Activated CD4-positive, alpha-beta T cell treated with anti-CD3 and anti-CD28 coated beads, Interleukin-2, amount 10 ng/mL, durations not matched to agents 7 days and 5 days (primary cell): ENCODE measurements around the gene DACH1. TPM values are rescaled to one million over a fixed set of nuclear protein-coding genes. Genes with fewer than 3 reads are reported as not detected.

Experiments
- CTCF ChIA-PET: fragments of 350-600 bp; sonication (Branson Sonifier 250); formaldehyde crosslinking; loops from one replicate; lab custom pipeline; 2021; ENCODE audit warnings: antibody characterized with exemption; lab: Charles Lee
- POLR2A ChIA-PET: fragments of 350-600 bp; sonication (Branson Sonifier 250); formaldehyde crosslinking; loops from one replicate; lab custom pipeline; 2021; ENCODE audit warnings: antibody characterized with exemption; lab: Charles Lee
- DNase-seq: peaks from one replicate; pipeline ENCODE4 v3.0.0-alpha.2; 2020
- H3K27ac Mint-ChIP-seq: one replicate; pipeline ENCODE4 v1.8.0; 2021; ENCODE audit warnings: mild to moderate bottlenecking, moderate library complexity, mixed read lengths
- H3K27me3 Mint-ChIP-seq: one replicate; pipeline ENCODE4 v1.8.0; 2021; ENCODE audit warnings: mixed read lengths
- H3K36me3 Mint-ChIP-seq: one replicate; pipeline ENCODE4 v1.8.0; 2021; ENCODE audit warnings: low read depth, mixed read lengths
- H3K4me1 Mint-ChIP-seq: one replicate; pipeline ENCODE4 v1.8.0; 2021; ENCODE audit warnings: mixed read lengths
- H3K4me3 Mint-ChIP-seq: one replicate; pipeline ENCODE4 v1.8.0; 2021; ENCODE audit warnings: mild to moderate bottlenecking, moderate library complexity, mixed read lengths
- H3K9me3 Mint-ChIP-seq: one replicate; pipeline ENCODE4 v1.8.0; 2021; ENCODE audit warnings: mixed read lengths
- total RNA-seq, 2 experiments: library from RNA; stranded (reverse); gene quantifications; one replicate each; pipeline ENCODE4 v1.2.3, GENCODE V29; 2021

The DACH1 gene
- total RNA-seq, 2 experiments from 2014 or later, result not detected

DNA sequence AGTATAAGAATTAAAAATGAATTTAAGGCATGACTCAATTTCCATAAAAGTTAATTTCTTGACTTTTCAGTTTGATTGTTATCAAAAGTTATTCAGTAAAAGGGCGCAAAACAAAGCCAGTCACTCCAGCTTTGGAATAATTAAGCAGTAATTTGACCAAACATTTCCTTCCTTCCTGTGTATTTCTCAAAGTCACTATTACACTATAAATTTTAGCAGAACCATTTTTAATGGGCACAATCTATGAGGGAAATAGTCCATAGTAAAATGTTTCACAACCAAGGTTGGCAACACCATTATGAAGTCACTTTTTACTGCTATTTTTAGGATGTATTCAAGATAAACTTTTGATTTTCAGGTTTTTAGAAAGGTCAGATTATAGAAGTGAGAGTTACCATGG, 91.0 kb downstream of the DACH1 start:
- POLR2A ChIA-PET, result no interaction called here
- no peak for DNase-seq
- Mint-ChIP-seq H3K4me1 (no peaks in the 10 kb centered on the region), H3K27ac (no peak overlapping the region), H3K9me3 (no peaks in the 10 kb centered on the region), H3K27me3 (no peaks in the 10 kb centered on the region), H3K4me3 (no peak overlapping the region), H3K36me3 (no peaks in the 10 kb centered on the region)
- CTCF ChIA-PET, result no interaction called here

- Mint-ChIP-seq H3K27ac (no peak overlapping the region), H3K27me3 (no peaks in the 10 kb centered on the region), H3K36me3 (no peaks in the 10 kb centered on the region), H3K4me1 (no peaks in the 10 kb centered on the region), H3K4me3 (no peak overlapping the region), H3K9me3 (no peaks in the 10 kb centered on the region)
- ChIA-PET CTCF (no interaction called here), POLR2A (no interaction called here)
- no peak for DNase-seq
Observed at GRCh38 chr13:71774863-71775262, 92.1 kb downstream of the DACH1 start.

DNA sequence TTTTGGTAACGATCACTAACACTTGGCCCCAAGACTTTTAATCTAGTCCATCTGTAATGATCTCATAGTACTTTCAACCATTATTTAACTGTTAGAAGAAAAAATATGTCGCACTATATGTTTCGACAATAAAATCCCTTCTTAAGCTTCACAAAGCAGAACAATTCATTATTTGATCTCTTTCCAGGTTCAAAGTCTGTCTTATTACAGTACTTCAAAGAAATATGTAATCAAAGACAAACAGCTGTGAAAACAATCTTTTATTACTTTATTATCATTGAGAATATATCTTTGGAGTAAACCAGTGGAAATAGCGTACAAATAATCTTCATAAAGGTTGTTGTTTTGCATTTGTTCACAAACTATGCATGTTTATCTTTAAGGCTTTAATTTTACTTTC, 93.5 kb downstream of the DACH1 start:
- CTCF ChIA-PET, result no interaction called here
- Mint-ChIP-seq H3K4me1 (no peaks in the 10 kb centered on the region), H3K27me3 (no peaks in the 10 kb centered on the region), H3K4me3 (no peak overlapping the region), H3K27ac (no peak overlapping the region), H3K9me3 (no peaks in the 10 kb centered on the region), H3K36me3 (no peaks in the 10 kb centered on the region)
- POLR2A ChIA-PET, result no interaction called here
- DNase-seq, result no peak

DNA sequence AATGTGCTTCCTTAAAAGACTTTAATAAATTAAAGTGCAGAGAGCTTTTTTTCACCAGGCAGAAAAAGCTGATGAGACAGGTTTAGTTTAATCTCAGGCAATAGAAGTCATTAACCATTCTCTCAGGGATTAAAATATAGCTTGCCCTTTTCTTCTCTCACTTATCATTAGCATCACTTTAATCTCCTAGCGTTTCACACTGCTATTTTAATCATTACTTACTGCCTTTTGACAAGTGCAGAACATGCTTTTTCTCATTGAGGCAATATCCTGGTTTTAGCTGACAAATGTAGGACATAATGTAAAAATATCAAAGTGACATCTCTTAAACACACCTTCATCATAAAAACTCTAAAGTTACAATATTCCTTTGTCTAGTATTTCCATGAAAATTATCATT, 94.6 kb downstream of the DACH1 start:
- Mint-ChIP-seq H3K36me3 (no peaks in the 10 kb centered on the region), H3K27me3 (no peaks in the 10 kb centered on the region), H3K9me3 (no peaks in the 10 kb centered on the region), H3K4me1 (no peaks in the 10 kb centered on the region), H3K27ac (no peak overlapping the region), H3K4me3 (no peak overlapping the region)
- POLR2A ChIA-PET, result no interaction called here
- DNase-seq, result no peak
- CTCF ChIA-PET, result no interaction called here

- no peak for DNase-seq
- no peak overlapping the region for H3K4me3 Mint-ChIP-seq
- ChIA-PET CTCF (no interaction called here), POLR2A (no interaction called here)
- no peaks in the 10 kb centered on the region for H3K9me3 Mint-ChIP-seq
- H3K36me3 Mint-ChIP-seq, result no peaks in the 10 kb centered on the region
- H3K27me3 Mint-ChIP-seq, result no peaks in the 10 kb centered on the region
- H3K27ac Mint-ChIP-seq, result no peak overlapping the region
- no peaks in the 10 kb centered on the region for H3K4me1 Mint-ChIP-seq
Observed at GRCh38 chr13:71771144-71771543, 95.9 kb downstream of the DACH1 start.

GRCh38 chr13:71770710-71771109, 96.3 kb downstream of the DACH1 start:
- Mint-ChIP-seq H3K4me1 (no peaks in the 10 kb centered on the region), H3K9me3 (no peaks in the 10 kb centered on the region), H3K27me3 (no peaks in the 10 kb centered on the region), H3K36me3 (no peaks in the 10 kb centered on the region), H3K4me3 (no peak overlapping the region), H3K27ac (no peak overlapping the region)
- DNase-seq, result no peak
- ChIA-PET POLR2A (no interaction called here), CTCF (no interaction called here)

DNA sequence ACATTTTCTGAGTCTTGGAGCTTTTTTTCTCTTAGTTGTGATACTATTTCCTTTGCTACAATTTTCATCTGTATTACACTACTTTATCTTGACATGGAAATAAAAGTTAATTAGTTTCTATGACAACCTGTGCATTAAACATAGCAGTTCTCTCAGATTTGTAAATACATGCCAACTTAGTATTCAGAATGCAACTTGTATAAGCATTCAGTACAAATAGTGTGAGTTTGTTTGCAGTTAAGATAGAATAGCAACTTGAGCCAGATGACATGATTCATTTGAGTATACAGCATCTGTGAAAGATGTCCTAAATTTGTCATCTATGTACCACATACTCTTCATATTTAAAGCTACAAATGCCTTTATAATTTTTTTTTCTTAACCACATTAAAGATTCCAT, 98.1 kb downstream of the DACH1 start:
- Mint-ChIP-seq H3K27me3 (no peaks in the 10 kb centered on the region), H3K36me3 (no peaks in the 10 kb centered on the region), H3K27ac (no peak overlapping the region), H3K9me3 (no peaks in the 10 kb centered on the region), H3K4me1 (no peaks in the 10 kb centered on the region), H3K4me3 (no peak overlapping the region)
- POLR2A ChIA-PET, result no interaction called here
- no peak for DNase-seq
- CTCF ChIA-PET, result no interaction called here

GRCh38 chr13:71759651-71760511, 107.1 kb downstream of the DACH1 start:
- Mint-ChIP-seq H3K36me3 (no peaks in the 10 kb centered on the region), H3K4me3 (no peak overlapping the region), H3K9me3 (no peaks in the 10 kb centered on the region), H3K4me1 (no peaks in the 10 kb centered on the region), H3K27ac (no peak overlapping the region), H3K27me3 (no peaks in the 10 kb centered on the region)
- CTCF ChIA-PET, result no interaction called here
- DNase-seq, result no peak
- POLR2A ChIA-PET, result no interaction called here

DNA sequence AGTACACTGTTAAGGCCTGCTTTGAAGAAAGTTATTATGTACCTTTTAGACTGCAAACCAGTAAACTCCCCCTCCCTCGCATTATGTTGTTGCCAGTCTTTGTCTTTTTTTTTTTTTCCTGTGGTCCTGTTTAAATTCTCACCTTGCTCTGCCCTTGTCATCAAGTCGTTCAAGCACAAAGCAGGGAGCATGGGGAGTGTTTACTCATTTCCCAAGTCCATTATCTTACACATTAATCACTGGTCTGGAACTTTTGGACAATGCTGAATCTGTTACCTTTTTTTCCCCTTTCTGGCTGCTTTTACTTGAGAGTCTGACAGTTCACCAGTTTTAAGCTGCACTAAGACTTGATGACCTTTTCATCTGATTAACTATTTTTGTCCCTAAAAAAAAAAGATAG, 108.2 kb downstream of the DACH1 start:
- DNase-seq, result no peak
- POLR2A ChIA-PET, result no interaction called here
- CTCF ChIA-PET, result no interaction called here
- Mint-ChIP-seq H3K27ac (no peak overlapping the region), H3K4me3 (no peak overlapping the region), H3K9me3 (no peaks in the 10 kb centered on the region), H3K27me3 (no peaks in the 10 kb centered on the region), H3K36me3 (no peaks in the 10 kb centered on the region), H3K4me1 (no peaks in the 10 kb centered on the region)

DNA sequence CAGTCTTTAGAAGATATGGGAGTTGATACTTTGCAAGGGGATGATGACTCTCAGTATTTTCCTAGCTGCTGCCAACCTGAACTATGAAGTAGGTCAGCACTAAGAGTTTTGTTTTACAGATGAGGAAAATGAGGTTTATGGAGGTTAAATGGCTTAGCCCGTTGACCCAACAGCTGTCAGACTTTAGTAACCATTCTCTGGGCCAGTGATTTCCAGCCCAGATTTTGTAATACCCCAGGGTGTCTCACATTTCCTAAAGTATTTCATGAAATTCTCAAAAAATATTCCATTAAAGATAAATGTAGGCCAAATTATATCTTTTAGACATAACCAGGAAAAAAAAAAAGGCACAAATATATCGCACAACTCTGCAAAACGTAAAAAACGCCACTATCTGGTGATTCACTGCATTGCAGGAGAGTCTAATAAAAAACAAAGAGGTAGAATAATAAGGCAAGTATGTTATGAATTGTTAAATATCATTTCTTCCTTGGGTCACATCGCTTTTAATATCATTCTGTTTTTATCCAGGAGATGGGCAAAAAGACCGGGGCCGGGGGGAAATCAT, 112.5 kb downstream of the DACH1 start:
- ChIA-PET POLR2A (no interaction called here), CTCF (no interaction called here)
- Mint-ChIP-seq H3K9me3 (no peaks in the 10 kb centered on the region), H3K27me3 (no peaks in the 10 kb centered on the region), H3K4me3 (no peak overlapping the region), H3K27ac (no peak overlapping the region), H3K36me3 (no peaks in the 10 kb centered on the region), H3K4me1 (no peaks in the 10 kb centered on the region)
- no peak for DNase-seq

GRCh38 chr13:71752775-71753513, 114.1 kb downstream of the DACH1 start:
- DNase-seq, result no peak
- ChIA-PET CTCF (no interaction called here), POLR2A (no interaction called here)
- no peaks in the 10 kb centered on the region for H3K9me3 Mint-ChIP-seq
- H3K36me3 Mint-ChIP-seq, result no peaks in the 10 kb centered on the region
- H3K4me3 Mint-ChIP-seq, result no peak overlapping the region
- no peaks in the 10 kb centered on the region for H3K27me3 Mint-ChIP-seq
- no peak overlapping the region for H3K27ac Mint-ChIP-seq
- H3K4me1 Mint-ChIP-seq, result no peaks in the 10 kb centered on the region

- Mint-ChIP-seq H3K27me3 (no peaks in the 10 kb centered on the region), H3K9me3 (no peaks in the 10 kb centered on the region), H3K36me3 (no peaks in the 10 kb centered on the region), H3K4me1 (no peaks in the 10 kb centered on the region), H3K4me3 (no peak overlapping the region), H3K27ac (no peak overlapping the region)
- DNase-seq, result no peak
- CTCF ChIA-PET, result no interaction called here
- POLR2A ChIA-PET, result no interaction called here
Observed at GRCh38 chr13:71751073-71751472, 115.9 kb downstream of the DACH1 start.

- Mint-ChIP-seq H3K36me3 (no peaks in the 10 kb centered on the region), H3K27ac (no peak overlapping the region), H3K4me3 (no peak overlapping the region), H3K4me1 (no peaks in the 10 kb centered on the region), H3K9me3 (no peaks in the 10 kb centered on the region), H3K27me3 (no peaks in the 10 kb centered on the region)
- CTCF ChIA-PET, result no interaction called here
- POLR2A ChIA-PET, result no interaction called here
- DNase-seq, result no peak
Observed at GRCh38 chr13:71730267-71730666, 136.7 kb downstream of the DACH1 start.
